Right ventricle myocardium inferior (tissue), 1 donor: Measurements from ENCODE around the gene PAM. TPM values are rescaled to one million over a fixed set of nuclear protein-coding genes. Genes with fewer than 3 reads are reported as not detected.
A peak's percentile ranks its signal among the peaks of the same experiment; 100 is the strongest.
"Not testable (repeated sequence)": the region's sequence is repeated elsewhere in the genome, so short reads cannot be mapped to it uniquely, and the experiment has no call there.

ENCODE experiments used
- ATAC-seq: fragments of 200-7000 bp; cut with Tn5 transposase; one replicate; pipeline ENCODE4 v1.9.1; 2020; ENCODE audit warnings: mild to moderate bottlenecking, moderate library complexity
- DNase-seq: peaks from one replicate; pipeline ENCODE4 v3.0.0; 2021; ENCODE audit errors: missing footprints
- intact Hi-C: fragments of 100-400 bp; cut with DNase I; formaldehyde crosslinking; loops from one replicate; pipeline ENCODE4 v1.11.0; 2022
- total RNA-seq: library from RNA; stranded (reverse); fragmentation: NEBNext Ultra II Directional; extraction: Animal tissue kit (Norgen Biotek cat#: 25700); gene quantifications from one replicate; pipeline ENCODE4 v1.2.1, GENCODE V29; 2021
- donor health status: DM: no; HTN: yes; CAD: no; lungs with severe emphysema.

PAM gene
- total RNA-seq, 1 donor from 2014 or later = 959 TPM

DNA sequence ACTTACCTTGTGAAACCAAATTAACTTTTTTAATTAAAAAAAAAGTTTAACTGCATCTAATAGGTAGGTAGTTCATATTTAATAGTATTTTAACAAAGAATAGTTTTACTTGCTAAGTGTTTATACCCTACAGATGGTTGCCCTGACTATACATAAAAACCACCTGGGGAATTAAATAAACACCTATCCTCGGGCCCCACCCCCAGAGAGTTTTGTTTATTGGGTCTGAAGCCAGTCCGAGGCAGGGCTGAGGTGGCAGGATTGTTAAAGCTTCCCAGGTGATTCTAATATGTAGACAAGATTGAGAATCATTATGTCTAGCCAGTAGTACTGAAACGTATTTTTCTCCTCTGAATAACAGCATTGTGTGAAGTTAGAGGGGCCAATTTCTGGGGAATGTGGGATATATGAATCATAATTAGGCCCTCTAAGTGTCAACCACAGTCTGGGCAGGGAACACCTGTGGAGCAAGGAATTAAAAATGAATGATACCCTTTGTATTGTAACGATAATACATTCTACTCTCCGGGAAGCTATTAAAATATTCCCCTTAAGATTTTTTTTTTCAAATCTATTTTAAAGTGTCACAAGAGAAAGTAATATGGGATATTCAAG, 5.6 kb upstream of the PAM start:
- DNase-seq = no peak
- intact Hi-C loops = loop anchor here (10.0 kb wide), 2 partner anchors 165 to 375 kb away; partner anchors contain the start of genes GIN1 and PPIP5K2
- ATAC-seq = no peak

- intact Hi-C loops = loop anchor here (10.0 kb wide), 2 partner anchors 165 to 375 kb away; partner anchors contain the start of genes GIN1 and PPIP5K2
Observed at GRCh38 chr5:102750151-102750834, 4.8 kb upstream of the PAM start.

DNA sequence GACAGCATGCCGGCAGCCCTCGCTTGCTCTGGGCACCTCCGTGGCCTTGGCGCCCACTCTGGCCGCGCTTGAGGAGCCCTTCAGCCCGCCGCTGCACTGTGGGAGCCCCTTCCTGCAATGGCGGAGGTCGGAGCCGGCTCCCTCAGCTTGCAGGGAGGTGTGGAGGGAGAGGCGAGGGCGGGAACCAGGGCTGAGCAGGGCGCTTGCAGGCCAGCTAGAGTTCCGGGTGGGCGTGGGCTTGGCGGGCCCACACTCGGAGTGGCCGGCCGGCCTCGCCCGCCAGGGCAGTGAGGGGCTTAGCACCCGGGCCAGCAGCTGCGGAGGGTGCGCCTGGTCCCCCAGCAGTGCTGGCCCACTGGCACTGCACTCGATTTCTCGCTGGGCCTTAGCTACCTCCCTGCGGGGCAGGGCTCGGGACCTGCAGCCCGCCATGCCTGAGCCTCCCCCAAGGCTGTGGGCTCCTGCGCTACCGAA, 3.2 kb upstream of the PAM start:
- ATAC-seq, DNase-seq: not testable (repeated sequence)
- intact Hi-C loops = loop anchor here (10.0 kb wide), 2 partner anchors 167 to 373 kb away; partner anchors contain the start of genes GIN1 and PPIP5K2

More at GRCh38 chr5:102750151-102750834, 4.8 kb upstream of the PAM start:
- ATAC-seq = no peak
- no peak for DNase-seq

DNA sequence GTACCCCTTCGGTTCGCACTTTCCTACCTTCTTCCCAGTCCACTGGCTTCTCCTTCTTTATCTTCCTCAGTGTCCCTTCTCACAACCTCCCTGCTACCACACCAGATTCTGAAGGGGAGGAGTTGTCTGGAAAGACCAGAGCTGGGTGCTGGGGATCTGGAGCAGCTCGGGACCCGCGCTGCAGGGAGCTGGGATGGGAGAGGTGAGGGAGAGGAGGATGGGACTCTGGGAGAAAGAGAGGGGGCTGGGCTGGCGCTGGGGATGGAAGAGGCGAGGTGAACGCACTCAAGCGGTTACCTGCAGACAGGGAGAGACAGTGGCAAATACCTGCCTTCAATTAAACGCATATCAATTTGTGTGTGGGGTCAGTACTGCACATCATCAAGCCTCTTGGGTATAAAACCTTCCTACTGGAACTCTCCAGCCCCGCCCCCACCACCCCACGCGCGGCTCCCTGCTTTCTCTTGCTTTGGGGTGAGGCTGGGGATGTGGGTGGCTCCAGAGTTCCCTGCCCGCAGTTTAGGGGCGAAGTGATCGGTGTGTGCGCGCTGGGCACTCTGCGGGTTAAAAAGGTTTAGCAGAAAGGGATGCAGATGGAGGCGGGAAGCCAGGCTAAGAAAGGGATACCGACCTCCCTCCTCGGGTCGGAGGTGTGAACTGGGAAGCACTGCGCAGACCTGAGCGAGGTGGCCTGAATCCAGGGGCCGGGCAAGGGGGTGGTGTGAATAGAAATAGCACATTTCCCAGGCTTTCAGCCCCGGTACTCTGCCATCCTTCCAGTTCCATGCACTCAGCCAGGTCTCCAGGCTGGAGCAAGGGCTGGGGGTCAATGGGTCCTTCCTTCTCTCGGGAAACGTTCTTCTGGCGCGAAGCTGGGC, 977 bp upstream of the PAM start:
- intact Hi-C loops = loop anchor here (10.0 kb wide), 2 partner anchors 169 to 371 kb away; partner anchors contain the start of genes GIN1 and PPIP5K2
- DNase-seq (no peak), ATAC-seq (peak; percentile 4)

DNA sequence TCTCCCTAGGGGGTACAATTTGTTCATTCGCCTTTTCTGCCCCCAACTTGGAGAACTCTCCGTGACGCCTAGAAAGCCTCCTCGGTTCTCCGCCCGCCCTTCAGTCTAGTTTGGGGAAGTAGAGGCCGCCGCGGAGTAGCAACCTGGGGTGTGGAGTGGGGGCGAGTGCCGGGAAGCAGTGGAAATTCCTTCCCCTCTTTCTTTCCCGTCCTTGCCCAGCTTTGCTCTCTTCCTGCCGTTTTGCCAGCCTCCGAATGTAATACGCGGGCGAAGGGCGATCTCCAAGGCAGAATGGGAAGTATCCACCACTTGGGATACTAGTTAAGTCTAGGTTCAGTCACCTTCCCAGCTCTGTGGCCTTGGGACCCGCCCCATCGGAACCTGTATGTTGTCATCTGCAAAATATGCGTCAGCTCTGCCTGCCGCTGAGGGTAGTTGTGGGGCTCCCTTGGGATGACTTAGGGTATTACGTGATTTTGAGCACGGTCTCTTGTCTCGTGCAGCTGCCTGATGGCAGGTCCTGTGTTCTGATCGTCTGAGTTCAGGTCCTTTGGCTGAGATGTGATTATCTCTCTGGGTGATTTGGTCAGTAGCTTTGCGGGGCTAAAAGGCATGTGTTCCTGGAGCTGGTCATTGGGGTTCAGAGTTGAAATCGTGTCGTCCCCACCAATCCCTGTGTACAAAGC, 724 bp downstream of the PAM start:
- intact Hi-C loops = loop anchor here (10.0 kb wide), 2 partner anchors 171 to 369 kb away; partner anchors contain the start of genes GIN1 and PPIP5K2
- peak; percentile 82 for DNase-seq

DNA sequence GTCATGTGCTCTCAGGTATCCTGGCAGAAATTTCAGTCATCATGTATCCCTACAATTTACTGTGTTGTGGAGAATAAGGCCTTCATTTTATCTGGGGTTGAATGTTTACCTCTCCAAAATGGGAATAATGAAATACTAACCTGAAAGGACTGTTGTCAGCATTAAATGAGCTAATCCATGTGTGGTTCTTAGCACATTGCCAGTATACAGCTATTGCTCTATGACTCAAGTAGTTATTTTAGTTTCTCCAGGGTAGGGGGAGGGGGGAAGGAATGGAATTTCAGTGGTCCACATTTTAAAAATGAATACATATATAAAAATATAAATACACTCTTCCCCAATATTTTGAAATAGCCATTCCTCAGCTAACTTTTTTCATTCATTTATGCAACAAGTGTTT, 3.5 kb downstream of the PAM start:
- ATAC-seq (no peak), DNase-seq (no peak)
- intact Hi-C loops = loop anchor here (10.0 kb wide), 2 partner anchors 174 to 366 kb away; partner anchors contain the start of genes GIN1 and PPIP5K2

More for the DNA sequence above, 724 bp downstream of the PAM start:
- ATAC-seq = peak; percentile 58

- intact Hi-C loops = loop anchor here (10.0 kb wide), 2 partner anchors 174 to 366 kb away; partner anchors contain the start of genes GIN1 and PPIP5K2
- ATAC-seq (no peak), DNase-seq (no peak)
Observed at GRCh38 chr5:102759289-102759688, 4.2 kb downstream of the PAM start.

GRCh38 chr5:102759700-102760099, 4.6 kb downstream of the PAM start:
- intact Hi-C loops = loop anchor here (10.0 kb wide), 2 partner anchors 175 to 365 kb away; partner anchors contain the start of genes GIN1 and PPIP5K2
- no peak for ATAC-seq

GRCh38 chr5:102760815-102761214, 5.7 kb downstream of the PAM start:
- ATAC-seq (peak; percentile 39), DNase-seq (no peak)
- intact Hi-C loops = no loop called here

More at GRCh38 chr5:102759700-102760099, 4.6 kb downstream of the PAM start:
- DNase-seq = no peak

GRCh38 chr5:102762095-102762534, 7.0 kb downstream of the PAM start:
- ATAC-seq (no peak), DNase-seq (no peak)
- intact Hi-C loops = no loop called here

DNA sequence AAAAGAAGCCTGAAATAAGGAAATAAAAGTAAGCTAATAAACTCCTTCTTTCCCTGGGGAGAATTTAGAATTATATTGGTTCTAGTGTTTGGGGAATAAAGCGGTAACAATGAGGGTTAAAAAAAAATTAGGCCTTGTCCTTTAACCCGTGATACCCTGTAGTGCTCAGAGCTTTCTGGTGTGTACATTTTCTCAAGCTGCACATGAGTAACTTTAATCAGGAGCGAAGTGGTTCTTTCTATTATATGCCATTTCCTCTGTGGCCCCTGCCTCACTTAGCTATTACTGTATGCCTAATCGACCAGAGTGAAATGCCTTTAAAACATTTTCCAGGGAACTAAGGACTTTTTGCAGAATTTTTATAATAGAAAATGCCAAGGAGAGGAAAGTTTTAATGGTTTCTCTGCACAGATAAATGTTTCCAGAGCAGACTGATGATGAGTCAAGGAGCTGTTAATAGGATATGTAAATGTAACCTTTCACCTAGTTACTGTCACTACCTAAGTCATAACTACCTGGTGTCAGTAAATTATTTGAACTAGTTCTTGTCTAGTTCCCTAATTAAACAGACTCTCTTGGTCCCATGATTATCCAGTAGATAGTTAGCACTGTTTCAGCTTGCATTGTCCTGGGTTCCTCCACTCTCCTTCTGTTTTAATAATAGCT, 7.6 kb downstream of the PAM start:
- intact Hi-C loops = no loop called here
- no peak for DNase-seq
- no peak for ATAC-seq

- DNase-seq (no peak), ATAC-seq (no peak)
- intact Hi-C loops = no loop called here
Observed at GRCh38 chr5:102763734-102764133, 8.6 kb downstream of the PAM start.

DNA sequence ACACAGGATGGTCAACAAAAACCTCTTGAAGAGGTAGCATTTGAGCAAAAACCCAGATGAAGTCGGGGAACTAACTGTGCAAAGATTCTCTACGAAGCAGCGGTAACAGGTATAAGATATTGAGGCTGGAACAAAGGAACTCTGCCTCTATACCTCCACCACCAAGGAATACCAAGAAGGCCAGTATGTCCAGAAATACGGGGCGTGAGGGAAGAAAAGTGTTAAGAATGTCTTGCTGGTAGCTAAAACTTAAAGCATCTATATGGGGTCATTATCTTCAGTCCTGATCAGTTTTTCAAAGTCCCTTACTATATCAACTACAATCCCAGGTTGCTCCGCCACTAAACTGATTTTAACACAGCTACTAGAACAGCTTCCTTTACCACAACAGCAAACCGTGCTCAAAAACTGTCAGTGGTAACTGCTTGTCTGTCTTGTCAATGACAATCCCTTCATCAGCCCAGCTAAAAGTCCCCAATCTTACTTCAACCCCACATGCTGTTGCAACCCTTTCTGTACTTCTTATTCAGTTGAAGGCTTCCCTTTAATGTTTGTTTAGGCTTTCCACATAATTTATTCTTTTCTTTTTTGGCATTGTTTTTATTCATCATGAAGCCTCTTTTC, 9.4 kb downstream of the PAM start:
- intact Hi-C loops = no loop called here
- ATAC-seq (no peak), DNase-seq (no peak)

DNA sequence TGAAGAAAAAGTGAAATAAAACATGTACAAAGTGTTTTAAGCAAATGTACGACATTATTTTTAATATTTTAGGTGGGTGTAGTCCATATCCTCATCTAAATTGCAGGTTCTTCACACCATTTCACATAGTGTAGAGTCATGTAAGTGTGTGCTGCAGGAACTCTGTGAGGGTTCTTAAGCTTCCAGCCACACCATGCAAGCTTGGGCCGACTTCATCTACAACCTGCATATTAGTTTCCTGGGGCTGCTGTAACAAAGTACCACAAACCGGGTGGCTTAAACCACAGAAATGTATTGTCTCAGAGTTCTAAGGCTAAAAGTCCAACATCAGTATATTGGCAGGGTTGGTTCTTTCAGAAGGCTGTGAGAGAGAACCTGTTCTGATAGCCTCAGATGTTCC, 10.2 kb downstream of the PAM start:
- intact Hi-C loops = no loop called here
- ATAC-seq = no peak

GRCh38 chr5:102766295-102767090, 11.4 kb downstream of the PAM start:
- intact Hi-C loops = no loop called here
- no peak for DNase-seq
- no peak for ATAC-seq

More for the DNA sequence above, 10.2 kb downstream of the PAM start:
- no peak for DNase-seq

GRCh38 chr5:102767862-102768261, 12.8 kb downstream of the PAM start:
- intact Hi-C loops = no loop called here
- ATAC-seq = no peak
- no peak for DNase-seq
